ENCODE measurements around the gene ARHGAP31.
A peak's percentile ranks its signal among the peaks of the same experiment; 100 is the strongest.

Gene ARHGAP31

GRCh38 chr3:119403201-119403600, 109.0 kb downstream of the ARHGAP31 start:
- Histone ChIP-seq H3K9me2 (ENCODE audit: low read depth, low read length) (no peaks in the 10 kb centered on the region), H3K4me3 (ENCODE audit: low read depth, low read length, poor library complexity, severe bottlenecking) (no peak overlapping the region), H3K9me3 (ENCODE audit: low read length) (no peaks in the 10 kb centered on the region), H4K20me1 (ENCODE audit: insufficient read depth, low read length) (no peaks in the 10 kb centered on the region), H3K36me3 (ENCODE audit: insufficient read depth, low read length) (no peaks in the 10 kb centered on the region), H3K4me2 (ENCODE audit: low read length) (no peak overlapping the region), H3F3A (ENCODE audit: insufficient read depth, low read length) (no peaks in the 10 kb centered on the region), H3K9ac (ENCODE audit: low read length) (no peak overlapping the region), H3K4me1 (ENCODE audit: insufficient read depth, low read length, severe bottlenecking) (peaks cover 23% of the 10 kb centered on the region), H3K27me3 (ENCODE audit: insufficient read depth, low read length) (no peaks in the 10 kb centered on the region), H3K79me2 (ENCODE audit: insufficient read depth, low read length) (no peaks in the 10 kb centered on the region), H2AFZ (ENCODE audit: low read length) (no peak overlapping the region), H3K27ac (ENCODE audit: low read depth, low read length, poor library complexity, severe bottlenecking) (no peak overlapping the region)
- TF ChIP-seq EZH2 (IDR thresholded peaks at IDR 0.05; ENCODE audit: borderline replicate concordance, low read length) (no peak), CTCF (IDR thresholded peaks at IDR 0.05; ENCODE audit: low read length) (no peak)

GRCh38 chr3:119405315-119405714, 111.1 kb downstream of the ARHGAP31 start:
- no peaks in the 10 kb centered on the region for H3K27me3 ChIP-seq (ENCODE audit: insufficient read depth, low read length)
- H3K4me2 ChIP-seq (ENCODE audit: low read length) = no peak overlapping the region
- H3K9me3 ChIP-seq (ENCODE audit: low read length) = no peaks in the 10 kb centered on the region
- no peak overlapping the region for H3K27ac ChIP-seq (ENCODE audit: low read depth, low read length, poor library complexity, severe bottlenecking)
- no peak overlapping the region for H2AFZ ChIP-seq (ENCODE audit: low read length)
- no peaks in the 10 kb centered on the region for H3K36me3 ChIP-seq (ENCODE audit: insufficient read depth, low read length)
- H3K4me1 ChIP-seq (ENCODE audit: insufficient read depth, low read length, severe bottlenecking) = peaks cover 33% of the 10 kb centered on the region
- no peaks in the 10 kb centered on the region for H3K9me2 ChIP-seq (ENCODE audit: low read depth, low read length)
- TF ChIP-seq EZH2 (IDR thresholded peaks at IDR 0.05; ENCODE audit: borderline replicate concordance, low read length) (no peak), CTCF (IDR thresholded peaks at IDR 0.05; ENCODE audit: low read length) (no peak)
- no peak overlapping the region for H3K9ac ChIP-seq (ENCODE audit: low read length)
- H3F3A ChIP-seq (ENCODE audit: insufficient read depth, low read length) = no peaks in the 10 kb centered on the region
- no peak overlapping the region for H3K4me3 ChIP-seq (ENCODE audit: low read depth, low read length, poor library complexity, severe bottlenecking)
- no peaks in the 10 kb centered on the region for H4K20me1 ChIP-seq (ENCODE audit: insufficient read depth, low read length)
- no peaks in the 10 kb centered on the region for H3K79me2 ChIP-seq (ENCODE audit: insufficient read depth, low read length)

DNA sequence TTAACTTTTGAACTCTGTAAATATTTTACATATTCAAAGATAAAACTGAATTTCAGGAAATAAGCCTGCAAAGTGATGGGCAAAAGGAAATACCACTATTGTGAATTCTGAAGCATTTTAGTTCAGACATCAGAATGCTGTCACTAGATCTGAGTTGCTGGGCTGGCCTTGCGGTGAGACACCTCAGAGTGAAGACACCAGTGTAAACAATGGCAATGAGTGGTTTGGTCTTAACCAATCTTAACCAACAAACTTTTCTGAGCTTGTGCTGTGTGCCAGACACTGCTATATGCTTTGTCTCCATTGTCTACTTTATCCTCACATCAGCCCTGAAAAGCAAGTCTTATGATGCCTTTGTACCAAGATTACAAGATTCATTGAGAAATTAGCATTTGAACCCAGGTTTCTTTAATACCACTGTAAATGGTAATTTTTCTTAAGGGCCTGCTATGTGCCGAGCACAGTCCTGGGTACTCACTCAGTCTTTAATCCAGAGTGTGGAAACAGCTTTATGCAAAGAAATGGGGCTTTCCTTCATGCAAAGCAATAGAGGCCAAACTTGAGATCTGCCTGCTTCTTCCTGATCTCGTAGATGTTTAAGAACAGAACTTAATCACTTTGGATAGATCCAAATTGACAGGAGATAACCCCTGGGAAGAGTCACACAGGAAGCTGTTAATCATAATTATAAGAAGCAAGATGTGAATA, 114.2 kb downstream of the ARHGAP31 start:
- Histone ChIP-seq H3K4me2 (ENCODE audit: low read length) (no peak overlapping the region; the same call in 1 of the 2 replicates), H3K4me1 (ENCODE audit: insufficient read depth, low read length, severe bottlenecking) (peaks cover 13% of the 10 kb centered on the region), H3F3A (ENCODE audit: insufficient read depth, low read length) (no peaks in the 10 kb centered on the region), H3K79me2 (ENCODE audit: insufficient read depth, low read length) (no peaks in the 10 kb centered on the region), H3K27ac (ENCODE audit: low read depth, low read length, poor library complexity, severe bottlenecking) (peak overlapping the region; percentile 13), H3K9ac (ENCODE audit: low read length) (no peak overlapping the region), H3K9me3 (ENCODE audit: low read length) (no peaks in the 10 kb centered on the region), H3K27me3 (ENCODE audit: insufficient read depth, low read length) (no peaks in the 10 kb centered on the region), H3K9me2 (ENCODE audit: low read depth, low read length) (no peaks in the 10 kb centered on the region), H3K36me3 (ENCODE audit: insufficient read depth, low read length) (no peaks in the 10 kb centered on the region), H2AFZ (ENCODE audit: low read length) (no peak overlapping the region), H4K20me1 (ENCODE audit: insufficient read depth, low read length) (no peaks in the 10 kb centered on the region), H3K4me3 (ENCODE audit: low read depth, low read length, poor library complexity, severe bottlenecking) (no peak overlapping the region)
- TF ChIP-seq EZH2 (IDR thresholded peaks at IDR 0.05; ENCODE audit: borderline replicate concordance, low read length) (no peak), CTCF (IDR thresholded peaks at IDR 0.05; ENCODE audit: low read length) (no peak)
